MM.1S (cell line): ENCODE data around the gene SCARF2.

Source experiments
- DNase-seq: peaks from one replicate; pipeline ENCODE4 v3.0.0-alpha.2; 2015
- H2AFZ ChIP-seq: fragments of 300-600 bp; sonication (generic); 2 replicates; pipeline ENCODE4 v1.6.0; 2016; ENCODE audit warnings: antibody characterized with exemption, low read length
- H3F3A ChIP-seq: fragments of 300-600 bp; sonication (generic); 2 replicates; pipeline ENCODE4 v1.6.1; 2016; ENCODE audit warnings: mild to moderate bottlenecking, antibody characterized with exemption, low read length, moderate library complexity, mixed read lengths; ENCODE audit not compliant: insufficient read depth
- H3K27ac ChIP-seq: fragments of 300-600 bp; sonication (generic); 2 replicates; pipeline ENCODE4 v1.5.1; 2016; ENCODE audit warnings: mild to moderate bottlenecking, low read length
- H3K27me3 ChIP-seq: fragments of 300-600 bp; sonication (generic); replicated peaks from 2 replicates; pipeline ENCODE4 v1.6.0; 2016; ENCODE audit warnings: low read length; ENCODE audit not compliant: insufficient read depth
- H3K36me3 ChIP-seq: fragments of 300-600 bp; sonication (generic); replicated peaks from 2 replicates; pipeline ENCODE4 v1.6.1; 2016; ENCODE audit warnings: mild to moderate bottlenecking, low read length, mixed read lengths; ENCODE audit not compliant: insufficient read depth
- H3K4me1 ChIP-seq: fragments of 300-600 bp; sonication (generic); 2 replicates; pipeline ENCODE4 v1.6.1; 2016; ENCODE audit warnings: low read length, mixed read lengths
- H3K4me2 ChIP-seq: fragments of 300-600 bp; sonication (generic); 2 replicates; pipeline ENCODE4 v1.6.0; 2016; ENCODE audit warnings: low read depth, low read length
- H3K4me3 ChIP-seq: fragments of 300-600 bp; sonication (generic); 2 replicates; pipeline ENCODE4 v1.5.1; 2016; ENCODE audit warnings: low read length, mixed read lengths
- H3K79me2 ChIP-seq: fragments of 300-600 bp; sonication (generic); 2 replicates; pipeline ENCODE4 v1.6.1; 2016; ENCODE audit warnings: mixed run types, low read length, mixed read lengths
- H3K9ac ChIP-seq: fragments of 300-600 bp; sonication (generic); 2 replicates; pipeline ENCODE4 v1.6.1; 2016; ENCODE audit warnings: low read length, mixed read lengths
- H3K9me2 ChIP-seq: fragments of 300-600 bp; sonication (generic); replicated peaks from 2 replicates; pipeline ENCODE4 v1.6.1; 2016; ENCODE audit warnings: mild to moderate bottlenecking, low read length, mixed read lengths; ENCODE audit not compliant: insufficient read depth
- H3K9me3 ChIP-seq: fragments of 300-600 bp; sonication (generic); replicated peaks from 2 replicates; pipeline ENCODE4 v1.6.1; 2016; ENCODE audit warnings: mild to moderate bottlenecking, low read length, mixed read lengths; ENCODE audit not compliant: insufficient read depth
- H4K20me1 ChIP-seq: fragments of 300-600 bp; sonication (generic); 2 replicates; pipeline ENCODE4 v1.6.1; 2016; ENCODE audit warnings: mild to moderate bottlenecking, low read length, moderate library complexity, mixed read lengths; ENCODE audit not compliant: insufficient read depth
- CTCF ChIP-seq: fragments of 300-600 bp; sonication (generic); IDR thresholded peaks from 2 replicates; pipeline ENCODE4 v1.5.1; 2016; ENCODE audit warnings: antibody characterized with exemption, low read length, mixed read lengths
- EZH2 ChIP-seq: fragments of 300-600 bp; sonication (generic); optimal IDR thresholded peaks from 2 replicates; pipeline ENCODE3; 2017; ENCODE audit warnings: low read depth, mild to moderate bottlenecking, antibody characterized with exemption, low read length, mixed read lengths
- EZH2phosphoT487 ChIP-seq: fragments of 300-600 bp; sonication (generic); IDR thresholded peaks from 2 replicates; pipeline ENCODE4 v1.6.1; 2018; ENCODE audit warnings: antibody characterized with exemption, low read length

SCARF2 gene

GRCh38 chr22:20414450-20414849 lies 23.2 kb downstream of the SCARF2 start:
- DNase-seq = no peak
- TF ChIP-seq EZH2 = no peak
- TF ChIP-seq CTCF = no peak
- TF ChIP-seq EZH2phosphoT487 = no peak

GRCh38 chr22:20414059-20414440 lies 23.6 kb downstream of the SCARF2 start:
- TF ChIP-seq EZH2 (no peak), CTCF (no peak), EZH2phosphoT487 (no peak)
- H2AFZ ChIP-seq = no peak overlapping the region
- H3K27me3 ChIP-seq = no peaks in the 10 kb centered on the region
- no peak overlapping the region for H3K27ac ChIP-seq
- H4K20me1 ChIP-seq = no peaks in the 10 kb centered on the region
- H3K4me3 ChIP-seq = no peak overlapping the region
- no peaks in the 10 kb centered on the region for H3K4me1 ChIP-seq
- H3K36me3 ChIP-seq = no peaks in the 10 kb centered on the region
- DNase-seq = no peak
- H3F3A ChIP-seq = no peaks in the 10 kb centered on the region
- H3K9me3 ChIP-seq = no peaks in the 10 kb centered on the region
- no peak overlapping the region for H3K4me2 ChIP-seq
- no peak overlapping the region for H3K9ac ChIP-seq
- no peaks in the 10 kb centered on the region for H3K9me2 ChIP-seq
- H3K79me2 ChIP-seq = no peaks in the 10 kb centered on the region

More at GRCh38 chr22:20414450-20414849, 23.2 kb downstream of the SCARF2 start:
- H3K4me2 ChIP-seq = no peak overlapping the region
- H4K20me1 ChIP-seq = no peaks in the 10 kb centered on the region
- H3F3A ChIP-seq = no peaks in the 10 kb centered on the region
- H3K9me3 ChIP-seq = no peaks in the 10 kb centered on the region
- H3K9me2 ChIP-seq = no peaks in the 10 kb centered on the region
- no peak overlapping the region for H3K27ac ChIP-seq
- no peak overlapping the region for H2AFZ ChIP-seq
- no peaks in the 10 kb centered on the region for H3K36me3 ChIP-seq
- H3K9ac ChIP-seq = no peak overlapping the region
- H3K4me1 ChIP-seq = no peaks in the 10 kb centered on the region
- no peaks in the 10 kb centered on the region for H3K27me3 ChIP-seq
- no peak overlapping the region for H3K4me3 ChIP-seq
- no peaks in the 10 kb centered on the region for H3K79me2 ChIP-seq

GRCh38 chr22:20413217-20414058 lies 24.2 kb downstream of the SCARF2 start:
- no peak overlapping the region for H3K4me3 ChIP-seq
- H2AFZ ChIP-seq = no peak overlapping the region

More at GRCh38 chr22:20413217-20414058, 24.2 kb downstream of the SCARF2 start:
- Histone ChIP-seq H3K9me3 (no peaks in the 10 kb centered on the region), H3K79me2 (no peaks in the 10 kb centered on the region), H3K27ac (no peak overlapping the region), H3K4me1 (no peaks in the 10 kb centered on the region), H3K9me2 (no peaks in the 10 kb centered on the region), H3K36me3 (no peaks in the 10 kb centered on the region), H4K20me1 (no peaks in the 10 kb centered on the region), H3K4me2 (no peak overlapping the region), H3F3A (no peaks in the 10 kb centered on the region), H3K27me3 (no peaks in the 10 kb centered on the region), H3K9ac (no peak overlapping the region)
- TF ChIP-seq EZH2 (no peak), EZH2phosphoT487 (no peak), CTCF (no peak)
- no peak for DNase-seq
